SK-N-SH (cell line): Measurements from ENCODE around the gene MAPRE3. TPM values are rescaled to one million over a fixed set of nuclear protein-coding genes. Genes with fewer than 3 reads are reported as not detected.

Experiments used
- CTCF ChIA-PET: fragments of 300-600, 350-600 bp; formaldehyde crosslinking; extraction: SDS; loops from one replicate; lab custom pipeline; 2021; lab: Yijun Ruan, JAX
- POLR2A ChIA-PET: fragments of 350-600 bp; sonication (Branson Sonifier 250); formaldehyde crosslinking; extraction: SDS; loops from one replicate; lab custom pipeline; 2020; ENCODE audit warnings: antibody characterized with exemption, inconsistent platforms; lab: Yijun Ruan, JAX
- DNase-seq: peaks from one replicate; pipeline ENCODE4 v3.0.0; 2012
- H2AFZ ChIP-seq: fragments of 200-600 bp; sonication (generic); 2 replicates; pipeline ENCODE4 v1.8.1; 2016; ENCODE audit warnings: antibody characterized with exemption, mild to moderate bottlenecking, low read depth
- H3F3A ChIP-seq: fragments of 200-600 bp; sonication (generic); replicated peaks from 2 replicates; pipeline ENCODE3; 2016; ENCODE audit warnings: antibody characterized with exemption, mild to moderate bottlenecking; ENCODE audit not compliant: insufficient read depth
- H3K27ac ChIP-seq, 2 experiments: fragments of 200-500 bp in 1 of 2; fragments of 200-600 bp in 1 of 2; sonication (Bioruptor generic) in 1 of 2; sonication (generic), shearing (Covaris generic) in 1 of 2; 2 replicates each; pipeline versions ENCODE4 v1.5.1 to v1.6.1; 2014 to 2016; ENCODE audit warnings: low read depth in 2 of 2, inconsistent platforms in 1 of 2, low read length in 1 of 2, mild to moderate bottlenecking in 1 of 2, mixed read lengths in 1 of 2
- H3K27me3 ChIP-seq: fragments of 200-600 bp; sonication (generic), shearing (Covaris generic); 2 replicates; pipeline ENCODE4 v1.6.1; 2016; ENCODE audit warnings: mixed run types; ENCODE audit not compliant: insufficient read depth
- H3K36me3 ChIP-seq, 2 experiments: fragments of 200-500 bp in 1 of 2; fragments of 200-600 bp in 1 of 2; sonication (Bioruptor generic) in 1 of 2; sonication (generic) in 1 of 2; replicated peaks in 1 of 2; 2 replicates each; pipeline versions ENCODE3 to v1.5.1; 2014 to 2016; ENCODE audit warnings: low read length in 1 of 2, mild to moderate bottlenecking in 1 of 2; ENCODE audit not compliant: insufficient read depth in 2 of 2, control insufficient read depth in 1 of 2
- H3K4me1 ChIP-seq, 2 experiments: fragments of 200-500 bp in 1 of 2; fragments of 200-600 bp in 1 of 2; sonication (Bioruptor generic) in 1 of 2; sonication (generic), shearing (Covaris generic) in 1 of 2; 2 replicates each; pipeline versions ENCODE4 v1.5.1 to v1.6.1; 2014 to 2016; ENCODE audit warnings: low read depth in 1 of 2, low read length in 1 of 2, mixed run types in 1 of 2; ENCODE audit not compliant: insufficient read depth in 2 of 2, control insufficient read depth in 1 of 2
- H3K4me2 ChIP-seq: fragments of 200-600 bp; sonication (generic), shearing (Covaris generic); 2 replicates; pipeline ENCODE4 v1.6.1; 2017; ENCODE audit warnings: mixed run types
- H3K4me3 ChIP-seq, 2 experiments: fragments of 200-500 bp in 1 of 2; fragments of 200-600 bp in 1 of 2; sonication (Bioruptor generic) in 1 of 2; sonication (generic), shearing (Covaris generic) in 1 of 2; 2 replicates each; pipeline versions ENCODE4 v1.5.1 to v1.8.1; 2014 to 2016; ENCODE audit warnings: low read depth in 2 of 2, inconsistent platforms in 1 of 2, low read length in 1 of 2, mild to moderate bottlenecking in 1 of 2, mixed read lengths in 1 of 2, moderate library complexity in 1 of 2
- H3K79me2 ChIP-seq: fragments of 200-600 bp; sonication (generic); 2 replicates; pipeline ENCODE4 v1.8.1; 2017; ENCODE audit warnings: mild to moderate bottlenecking; ENCODE audit not compliant: insufficient read depth
- H3K9ac ChIP-seq: fragments of 200-600 bp; sonication (generic); 2 replicates; pipeline ENCODE4 v1.6.1; 2017; ENCODE audit warnings: mixed run types
- H3K9me2 ChIP-seq: fragments of 200-600 bp; sonication (generic); 2 replicates; pipeline ENCODE4 v1.6.1; 2017; ENCODE audit warnings: mixed run types
- H3K9me3 ChIP-seq: fragments of 200-600 bp; sonication (generic); 2 replicates; pipeline ENCODE4 v1.6.1; 2017; ENCODE audit warnings: mixed run types, mild to moderate bottlenecking, moderate library complexity
- H4K20me1 ChIP-seq: fragments of 200-600 bp; sonication (generic); 2 replicates; pipeline ENCODE4 v1.6.1; 2017; ENCODE audit warnings: mild to moderate bottlenecking, mixed run types; ENCODE audit not compliant: insufficient read depth
- CTCF ChIP-seq: fragments of 200-600 bp; sonication (generic); IDR thresholded peaks from 2 replicates; pipeline ENCODE4 v1.6.1; 2017; ENCODE audit warnings: antibody characterized with exemption, mild to moderate bottlenecking, moderate library complexity
- EZH2phosphoT487 ChIP-seq: fragments of 200-600 bp; sonication (generic); IDR thresholded peaks from 2 replicates; pipeline ENCODE4 v1.6.1; 2017; ENCODE audit warnings: low read depth, mixed run types, mild to moderate bottlenecking, antibody characterized with exemption, moderate library complexity, borderline replicate concordance
- GABPA ChIP-seq: IDR thresholded peaks from 2 replicates; pipeline ENCODE4 v1.4.0; 2012; ENCODE audit warnings: low read depth, mild to moderate bottlenecking
- GATA2 ChIP-seq: sonication (generic); formaldehyde crosslinking; IDR thresholded peaks from 2 replicates; pipeline ENCODE4 v1.5.0; 2020; ENCODE audit warnings: mild to moderate bottlenecking, missing genetic modification reagents
- JUND ChIP-seq: IDR thresholded peaks from 2 replicates; pipeline ENCODE4 v1.4.0; 2012
- NFIC ChIP-seq: IDR thresholded peaks from 2 replicates; pipeline ENCODE4 v1.4.0; 2012; ENCODE audit warnings: borderline replicate concordance
- PBX3 ChIP-seq: IDR thresholded peaks from 2 replicates; pipeline ENCODE4; 2012
- YY1 ChIP-seq: IDR thresholded peaks from 2 replicates; pipeline ENCODE4 v1.4.0; 2012; ENCODE audit warnings: low read depth, mild to moderate bottlenecking
- ZBTB33 ChIP-seq: IDR thresholded peaks from 2 replicates; pipeline ENCODE4 v1.4.0; 2012; ENCODE audit warnings: low read depth, borderline replicate concordance
- WGBS: methylation state at CpG from one replicate; pipeline ENCODE4 v1.1.6; 2017; ENCODE audit warnings: low lambda C conversion rate; 5-methylcytosine and 5-hydroxymethylcytosine counted together
- polyA plus RNA-seq, 3 experiments: library from polyadenylated mRNA; depleted of rRNA; stranded (reverse); fragments of >200 nt; gene quantifications; 2 replicates each; pipeline ENCODE4 v1.2.3, GENCODE V29; 2012
- TF ChIP-seq, protein P1 (sequence below): IDR thresholded peaks from 2 replicates; pipeline ENCODE4 v1.4.0; 2012; ENCODE audit warnings: low read depth, borderline replicate concordance

Gene MAPRE3
- polyA plus RNA-seq, 1 of the 3 experiments (the other 2 are of a cell fraction): 24.4 TPM

DNA sequence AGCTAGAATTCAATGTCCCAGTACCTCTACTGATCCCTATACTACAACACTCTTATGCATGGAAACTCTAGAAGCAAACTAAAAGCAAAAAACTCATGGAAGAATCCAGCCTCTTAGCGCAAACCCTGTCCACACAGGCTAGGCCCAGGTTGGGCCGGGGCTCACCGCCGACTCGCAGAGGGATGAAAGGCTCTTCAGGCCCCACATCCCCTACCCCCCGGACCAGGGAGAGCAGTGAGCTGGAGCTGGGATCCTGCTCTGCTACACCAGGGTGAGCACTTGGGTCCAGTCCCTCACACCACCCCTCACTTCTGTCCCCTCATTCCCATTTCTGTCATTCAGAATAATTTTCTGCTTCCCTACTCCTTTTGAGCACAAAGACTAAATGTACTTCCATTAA lies 99.0 kb downstream of the MAPRE3 start:
- H3K9ac ChIP-seq: peak overlapping the region; percentile 94
- H3K27ac ChIP-seq: no peak overlapping the region
- TF ChIP-seq NFIC: no peak
- no peak for TF ChIP-seq ZBTB33
- TF ChIP-seq, protein P1, sequence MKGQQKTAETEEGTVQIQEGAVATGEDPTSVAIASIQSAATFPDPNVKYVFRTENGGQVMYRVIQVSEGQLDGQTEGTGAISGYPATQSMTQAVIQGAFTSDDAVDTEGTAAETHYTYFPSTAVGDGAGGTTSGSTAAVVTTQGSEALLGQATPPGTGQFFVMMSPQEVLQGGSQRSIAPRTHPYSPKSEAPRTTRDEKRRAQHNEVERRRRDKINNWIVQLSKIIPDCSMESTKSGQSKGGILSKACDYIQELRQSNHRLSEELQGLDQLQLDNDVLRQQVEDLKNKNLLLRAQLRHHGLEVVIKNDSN: no peak
- TF ChIP-seq GATA2: no peak
- TF ChIP-seq YY1: no peak
- no peak for TF ChIP-seq JUND
- no peak for TF ChIP-seq PBX3
- TF ChIP-seq GABPA: no peak
- TF ChIP-seq EZH2phosphoT487: no peak
- TF ChIP-seq CTCF: no peak
- TF ChIP-seq, all 33 proteins: peak for 0
- Histone ChIP-seq H4K20me1 (peaks cover 14% of the 10 kb centered on the region), H3K4me1 (peaks cover 33 to 48% of the 10 kb centered on the region in 2 experiments), H2AFZ (no peak overlapping the region), H3K27me3 (no peaks in the 10 kb centered on the region), H3F3A (peaks cover 16% of the 10 kb centered on the region), H3K79me2 (peaks cover 67% of the 10 kb centered on the region), H3K9me2 (no peaks in the 10 kb centered on the region), H3K4me3 (peak overlapping the region in 1 of 2 experiments; percentile 98; a peak in 3 of 4 replicates), H3K36me3 (peaks cover 43 to 45% of the 10 kb centered on the region in 2 experiments), H3K4me2 (peak overlapping the region; percentile 88), H3K9me3 (no peaks in the 10 kb centered on the region)
- POLR2A ChIA-PET: interaction anchor here (1.9 to 2.2 kb wide), 2 partner anchors 18 to 34 kb away, joined by 4 to 8 read pairs; partner anchors contain the start of gene AGBL5
- CTCF ChIA-PET: interaction anchor here (0.6 to 18.5 kb wide), 5 partner anchors 10 to 214 kb away, joined by 3 to 227 read pairs (median 9); partner anchors contain the start of genes AGBL5, EMILIN1 and KHK
- DNase-seq: no peak
- WGBS: 92% methylated on average over 2 of the region's 6 CpGs
